Islet of Langerhans (tissue), 1 donor: ENCODE results near the gene TAS2R19.

Source experiments
- FAIRE-seq: peaks from one replicate; lab custom pipeline; 2011; peaks lifted over from hg19 to GRCh38; lab: Jason Lieb, UNC

TAS2R19 gene

GRCh38 chr12:10989107-10989506 lies 33.3 kb downstream of the TAS2R19 start:
- no peak for FAIRE-seq

GRCh38 chr12:10986812-10987211 lies 35.6 kb downstream of the TAS2R19 start, which contains the start of gene TAS2R50:
Gene TAS2R50 (minus strand): TSS chr12:10986912. CDS start chr12:10986860, 52 bp downstream.
- peak; percentile 65 for FAIRE-seq

DNA sequence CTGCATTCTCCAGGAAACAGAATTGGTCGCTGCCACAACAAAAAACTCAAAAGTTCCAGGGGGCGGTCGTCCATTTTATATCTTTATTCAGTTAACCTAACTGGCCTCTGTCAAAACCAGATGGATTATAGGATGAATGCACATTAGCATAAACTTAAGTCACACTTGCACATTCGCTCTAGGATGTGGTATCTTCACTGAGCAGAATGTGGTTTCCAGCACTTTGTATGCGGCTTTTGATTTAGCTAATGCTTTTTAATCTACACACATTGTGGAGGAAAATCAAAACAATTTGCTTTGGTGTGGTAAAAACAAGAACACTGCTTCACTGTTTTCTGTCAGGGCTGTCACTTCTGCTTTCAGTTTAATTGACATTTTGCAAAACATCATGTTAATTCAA lies 40.2 kb downstream of the TAS2R19 start:
- no peak for FAIRE-seq

DNA sequence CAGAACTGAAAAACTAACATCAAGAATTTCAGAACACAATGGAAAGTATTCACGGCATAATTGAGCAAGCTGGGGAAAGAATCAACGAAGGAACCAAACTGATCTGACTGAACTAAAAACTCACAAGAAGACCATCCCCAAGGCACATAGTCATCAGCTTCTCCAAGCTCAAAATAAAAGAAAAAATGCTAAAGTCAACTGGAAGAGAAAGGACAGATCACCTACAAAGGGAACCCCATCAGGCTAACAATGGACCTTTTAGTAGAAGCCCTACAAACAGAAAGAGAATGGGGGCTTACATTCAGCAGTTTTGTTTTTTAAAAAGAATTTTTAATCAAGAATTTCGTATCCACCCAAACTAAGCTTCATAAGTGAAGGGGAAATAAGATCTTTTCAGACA lies 47.5 kb downstream of the TAS2R19 start:
- FAIRE-seq, result no peak
